HG02763 (cell line): Measurements from ENCODE around the gene TXNDC15.
"Not testable (repeated sequence)": the region's sequence is repeated elsewhere in the genome, so short reads cannot be mapped to it uniquely, and the experiment has no call there.

Experiments used
- ATAC-seq: cut with Tn5 transposase; IDR thresholded peaks from one replicate; pipeline ENCODE4 v1.9.1; 2021; ENCODE audit warnings: mild to moderate bottlenecking, moderate library complexity; ENCODE audit not compliant: unreplicated experiment

TXNDC15 gene

GRCh38 chr5:134877159-134877558 lies 3.0 kb downstream of the TXNDC15 start:
- ATAC-seq = no peak

GRCh38 chr5:134878403-134878802 lies 4.2 kb downstream of the TXNDC15 start:
- no peak for ATAC-seq

GRCh38 chr5:134879456-134879855 lies 5.3 kb downstream of the TXNDC15 start:
- no peak for ATAC-seq

DNA sequence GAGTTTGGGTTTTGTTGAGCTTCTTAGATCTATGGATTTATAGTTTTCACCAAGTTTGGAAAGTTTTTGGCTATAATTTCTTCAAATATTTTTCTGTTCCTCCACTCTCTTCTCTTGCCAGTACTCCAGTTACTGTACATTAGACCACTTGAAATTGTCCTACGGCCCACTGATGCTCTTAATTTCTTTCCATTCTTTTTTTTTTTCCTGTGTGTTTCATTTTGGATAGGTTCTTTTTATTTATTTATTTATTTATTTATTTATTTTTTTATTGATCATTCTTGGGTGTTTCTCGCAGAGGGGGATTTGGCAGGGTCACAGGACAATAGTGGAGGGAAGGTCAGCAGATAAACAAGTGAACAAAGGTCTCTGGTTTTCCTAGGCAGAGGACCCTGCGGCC lies 6.8 kb downstream of the TXNDC15 start:
- not testable (repeated sequence) for ATAC-seq

DNA sequence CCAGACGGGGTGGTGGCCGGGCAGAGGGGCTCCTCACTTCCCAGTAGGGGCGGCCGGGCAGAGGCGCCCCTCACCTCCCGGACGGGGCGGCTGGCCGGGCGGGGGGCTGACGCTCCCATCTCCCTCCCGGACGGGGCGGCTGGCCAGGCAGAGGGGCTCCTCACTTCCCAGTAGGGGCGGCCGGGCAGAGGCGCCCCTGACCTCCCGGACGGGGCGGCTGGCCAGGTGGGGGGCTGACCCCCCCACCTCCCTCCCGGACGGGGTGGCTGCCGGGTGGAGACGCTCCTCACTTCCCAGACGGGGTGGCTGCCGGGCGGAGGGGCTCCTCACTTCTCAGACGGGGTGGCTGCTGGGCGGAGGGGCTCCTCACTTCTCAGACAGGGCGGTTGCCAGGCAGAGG lies 7.5 kb downstream of the TXNDC15 start:
- ATAC-seq = not testable (repeated sequence)

DNA sequence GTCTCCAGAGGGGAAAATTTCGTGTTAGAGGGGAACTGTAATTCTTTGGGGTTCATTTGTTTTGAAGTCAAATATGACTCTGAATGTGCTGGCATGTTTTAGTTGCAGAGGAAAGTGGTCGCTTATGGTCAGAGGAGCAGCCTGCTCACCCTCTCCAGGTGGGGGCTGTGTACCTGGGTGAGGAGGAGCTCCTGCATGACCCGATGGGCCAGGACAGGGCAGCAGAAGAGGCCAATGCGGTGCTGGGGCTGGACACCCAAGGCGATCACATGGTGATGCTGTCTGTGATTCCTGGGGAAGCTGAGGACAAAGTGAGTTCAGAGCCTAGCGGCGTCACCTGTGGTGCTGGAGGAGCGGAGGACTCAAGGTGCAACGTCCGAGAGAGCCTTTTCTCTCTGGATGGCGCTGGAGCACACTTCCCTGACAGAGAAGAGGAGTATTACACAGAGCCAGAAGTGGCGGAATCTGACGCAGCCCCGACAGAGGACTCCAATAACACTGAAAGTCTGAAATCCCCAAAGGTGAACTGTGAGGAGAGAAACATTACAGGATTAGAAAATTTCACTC lies 13.5 kb downstream of the TXNDC15 start:
- no peak for ATAC-seq

DNA sequence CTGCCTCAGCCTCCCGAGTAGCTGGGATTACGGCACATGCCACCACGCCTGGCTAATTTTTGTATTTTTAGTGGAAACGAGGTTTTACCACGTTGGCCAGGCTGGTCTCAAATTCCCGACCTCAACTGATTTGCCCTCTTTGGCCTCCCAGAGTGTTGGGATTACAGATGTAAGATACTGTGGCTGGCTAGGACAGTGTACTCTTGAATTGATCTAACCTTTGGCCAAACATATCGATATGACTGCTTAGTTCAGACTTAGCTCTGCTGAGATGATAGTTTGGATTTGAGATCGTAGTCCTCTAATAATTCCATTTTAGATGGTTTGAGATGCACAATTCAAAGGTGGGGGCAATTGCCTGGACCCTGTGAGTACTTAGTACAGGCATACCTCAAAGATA lies 15.2 kb downstream of the TXNDC15 start:
- ATAC-seq = no peak

GRCh38 chr5:134891473-134891872 lies 17.3 kb downstream of the TXNDC15 start:
- ATAC-seq = no peak

DNA sequence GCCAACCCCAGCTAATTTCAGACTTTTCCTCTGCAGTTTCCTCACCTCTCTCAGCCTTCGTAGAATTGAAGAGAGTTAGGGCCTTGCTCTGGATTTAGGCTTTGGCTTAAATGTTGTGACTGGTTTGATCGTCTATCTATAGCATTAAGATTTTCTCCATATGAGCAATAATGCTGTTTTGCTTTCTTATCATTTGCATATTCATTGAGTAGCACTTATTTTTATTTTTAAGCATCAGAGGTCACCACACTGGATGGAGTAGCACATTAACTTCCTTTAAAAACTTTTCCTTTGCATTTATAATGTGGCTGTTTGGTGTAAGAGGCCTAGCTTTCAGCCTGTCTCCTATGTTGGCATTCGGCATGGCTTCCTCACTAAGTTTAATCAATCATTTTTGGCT lies 18.1 kb downstream of the TXNDC15 start:
- no peak for ATAC-seq

GRCh38 chr5:134892926-134893325 lies 18.8 kb downstream of the TXNDC15 start:
- ATAC-seq = no peak

- no peak for ATAC-seq
These were observed 19.8 kb downstream of the TXNDC15 start for GRCh38 chr5:134893748-134894505.

GRCh38 chr5:134902071-134902801 lies 28.1 kb downstream of the TXNDC15 start:
- no peak for ATAC-seq

- peak; percentile 83 for ATAC-seq
These were observed 30.6 kb downstream of the TXNDC15 start, which contains the start of gene PCBD2 for GRCh38 chr5:134904610-134905245. Gene PCBD2 (plus strand): TSS chr5:134905131. CDS start chr5:134905140, 9 bp downstream.

DNA sequence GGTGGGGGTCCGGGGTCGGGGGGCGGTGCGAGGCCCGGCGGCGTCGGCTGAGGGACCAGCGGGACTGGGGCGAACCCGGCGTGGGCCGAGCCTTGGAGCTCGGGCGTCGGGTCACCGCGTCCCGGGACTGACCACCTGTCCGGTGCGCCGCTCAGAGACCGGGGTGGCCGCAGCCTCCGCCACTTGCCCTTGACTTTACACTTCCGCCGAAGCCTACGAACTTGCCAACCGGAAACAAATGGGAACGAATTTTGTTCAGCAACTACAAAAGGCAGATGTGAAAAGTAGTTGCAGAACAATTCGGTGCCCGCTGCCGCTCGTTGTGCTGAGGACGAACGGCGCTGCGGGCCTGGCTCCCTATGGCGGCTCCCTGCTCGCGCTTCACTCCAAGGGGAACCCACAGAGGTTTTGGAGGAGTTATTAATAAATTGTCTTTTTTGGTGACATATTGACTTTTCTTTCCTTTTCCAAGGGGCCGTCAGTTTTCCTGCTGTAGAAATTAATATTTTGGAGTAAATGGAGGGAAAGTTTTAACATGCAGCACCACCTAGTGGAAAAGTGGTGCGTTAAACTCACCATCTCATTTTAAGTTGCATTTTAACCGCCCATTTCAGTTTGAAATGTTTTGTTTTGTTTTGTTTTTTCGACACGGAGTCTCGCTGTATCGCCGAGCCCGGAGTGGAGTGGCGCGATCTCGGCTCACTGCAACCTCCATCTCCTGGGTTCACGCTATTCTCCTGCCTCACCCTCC lies 31.2 kb downstream of the TXNDC15 start:
- ATAC-seq = peak; percentile 4

- no peak for ATAC-seq
These were observed 32.6 kb downstream of the TXNDC15 start for GRCh38 chr5:134906811-134907210.

- not testable (repeated sequence) for ATAC-seq
These were observed 36.6 kb downstream of the TXNDC15 start for GRCh38 chr5:134910752-134911151.

- no peak for ATAC-seq
These were observed 37.4 kb downstream of the TXNDC15 start for GRCh38 chr5:134911285-134912206.

- ATAC-seq = no peak
These were observed 39.1 kb downstream of the TXNDC15 start for GRCh38 chr5:134913254-134913653.

- ATAC-seq = no peak
These were observed 39.6 kb downstream of the TXNDC15 start for GRCh38 chr5:134913795-134914194.
